SK-N-SH (cell line): Measurements from ENCODE around the gene F2R. TPM values are rescaled to one million over a fixed set of nuclear protein-coding genes. Genes with fewer than 3 reads are reported as not detected.
A peak's percentile ranks its signal among the peaks of the same experiment; 100 is the strongest.

Experiments
- CTCF ChIA-PET: fragments of 300-600, 350-600 bp; formaldehyde crosslinking; extraction: SDS; loops from one replicate; lab custom pipeline; 2021; lab: Yijun Ruan, JAX
- POLR2A ChIA-PET: fragments of 350-600 bp; sonication (Branson Sonifier 250); formaldehyde crosslinking; extraction: SDS; loops from one replicate; lab custom pipeline; 2020; ENCODE audit warnings: antibody characterized with exemption, inconsistent platforms; lab: Yijun Ruan, JAX
- DNase-seq: peaks from one replicate; pipeline ENCODE4 v3.0.0; 2012
- H2AFZ ChIP-seq: fragments of 200-600 bp; sonication (generic); 2 replicates; pipeline ENCODE4 v1.8.1; 2016; ENCODE audit warnings: antibody characterized with exemption, mild to moderate bottlenecking, low read depth
- H3F3A ChIP-seq: fragments of 200-600 bp; sonication (generic); replicated peaks from 2 replicates; pipeline ENCODE3; 2016; ENCODE audit warnings: antibody characterized with exemption, mild to moderate bottlenecking; ENCODE audit not compliant: insufficient read depth
- H3K27ac ChIP-seq, 2 experiments: fragments of 200-500 bp in 1 of 2; fragments of 200-600 bp in 1 of 2; sonication (Bioruptor generic) in 1 of 2; sonication (generic), shearing (Covaris generic) in 1 of 2; 2 replicates each; pipeline versions ENCODE4 v1.5.1 to v1.6.1; 2014 to 2016; ENCODE audit warnings: low read depth in 2 of 2, inconsistent platforms in 1 of 2, low read length in 1 of 2, mild to moderate bottlenecking in 1 of 2, mixed read lengths in 1 of 2
- H3K27me3 ChIP-seq: fragments of 200-600 bp; sonication (generic), shearing (Covaris generic); 2 replicates; pipeline ENCODE4 v1.6.1; 2016; ENCODE audit warnings: mixed run types; ENCODE audit not compliant: insufficient read depth
- H3K36me3 ChIP-seq, 2 experiments: fragments of 200-500 bp in 1 of 2; fragments of 200-600 bp in 1 of 2; sonication (Bioruptor generic) in 1 of 2; sonication (generic) in 1 of 2; replicated peaks in 1 of 2; 2 replicates each; pipeline versions ENCODE3 to v1.5.1; 2014 to 2016; ENCODE audit warnings: low read length in 1 of 2, mild to moderate bottlenecking in 1 of 2; ENCODE audit not compliant: insufficient read depth in 2 of 2, control insufficient read depth in 1 of 2
- H3K4me1 ChIP-seq, 2 experiments: fragments of 200-500 bp in 1 of 2; fragments of 200-600 bp in 1 of 2; sonication (Bioruptor generic) in 1 of 2; sonication (generic), shearing (Covaris generic) in 1 of 2; 2 replicates each; pipeline versions ENCODE4 v1.5.1 to v1.6.1; 2014 to 2016; ENCODE audit warnings: low read depth in 1 of 2, low read length in 1 of 2, mixed run types in 1 of 2; ENCODE audit not compliant: insufficient read depth in 2 of 2, control insufficient read depth in 1 of 2
- H3K4me2 ChIP-seq: fragments of 200-600 bp; sonication (generic), shearing (Covaris generic); 2 replicates; pipeline ENCODE4 v1.6.1; 2017; ENCODE audit warnings: mixed run types
- H3K4me3 ChIP-seq, 2 experiments: fragments of 200-500 bp in 1 of 2; fragments of 200-600 bp in 1 of 2; sonication (Bioruptor generic) in 1 of 2; sonication (generic), shearing (Covaris generic) in 1 of 2; 2 replicates each; pipeline versions ENCODE4 v1.5.1 to v1.8.1; 2014 to 2016; ENCODE audit warnings: low read depth in 2 of 2, inconsistent platforms in 1 of 2, low read length in 1 of 2, mild to moderate bottlenecking in 1 of 2, mixed read lengths in 1 of 2, moderate library complexity in 1 of 2
- H3K79me2 ChIP-seq: fragments of 200-600 bp; sonication (generic); 2 replicates; pipeline ENCODE4 v1.8.1; 2017; ENCODE audit warnings: mild to moderate bottlenecking; ENCODE audit not compliant: insufficient read depth
- H3K9ac ChIP-seq: fragments of 200-600 bp; sonication (generic); 2 replicates; pipeline ENCODE4 v1.6.1; 2017; ENCODE audit warnings: mixed run types
- H3K9me2 ChIP-seq: fragments of 200-600 bp; sonication (generic); 2 replicates; pipeline ENCODE4 v1.6.1; 2017; ENCODE audit warnings: mixed run types
- H3K9me3 ChIP-seq: fragments of 200-600 bp; sonication (generic); 2 replicates; pipeline ENCODE4 v1.6.1; 2017; ENCODE audit warnings: mixed run types, mild to moderate bottlenecking, moderate library complexity
- H4K20me1 ChIP-seq: fragments of 200-600 bp; sonication (generic); 2 replicates; pipeline ENCODE4 v1.6.1; 2017; ENCODE audit warnings: mild to moderate bottlenecking, mixed run types; ENCODE audit not compliant: insufficient read depth
- CTCF ChIP-seq: fragments of 200-600 bp; sonication (generic); IDR thresholded peaks from 2 replicates; pipeline ENCODE4 v1.6.1; 2017; ENCODE audit warnings: antibody characterized with exemption, mild to moderate bottlenecking, moderate library complexity
- ELF1 ChIP-seq: IDR thresholded peaks from 2 replicates; pipeline ENCODE4 v1.4.0; 2012
- EP300 ChIP-seq, 2 experiments: IDR thresholded peaks; 2 replicates each; pipeline versions ENCODE4 v1.4.0 to v1.6.1; 2012; ENCODE audit warnings: borderline replicate concordance in 1 of 2, low read depth in 1 of 2, low read length in 1 of 2
- FOXM1 ChIP-seq: IDR thresholded peaks from 2 replicates; pipeline ENCODE4 v1.4.0; 2012; ENCODE audit warnings: low read depth, mild to moderate bottlenecking
- GATA2 ChIP-seq: sonication (generic); formaldehyde crosslinking; IDR thresholded peaks from 2 replicates; pipeline ENCODE4 v1.5.0; 2020; ENCODE audit warnings: mild to moderate bottlenecking, missing genetic modification reagents
- IRF3 ChIP-seq: fragments of 150-350 bp; IDR thresholded peaks from 2 replicates; pipeline ENCODE4 v1.6.1; 2016; ENCODE audit warnings: mild to moderate bottlenecking, low read depth, low read length
- MAX ChIP-seq: IDR thresholded peaks from 2 replicates; pipeline ENCODE4 v1.4.0; 2012; ENCODE audit warnings: low read depth
- MEF2A ChIP-seq: IDR thresholded peaks from 2 replicates; pipeline ENCODE4 v1.4.0; 2012; ENCODE audit warnings: low read depth, borderline replicate concordance
- NFIC ChIP-seq: IDR thresholded peaks from 2 replicates; pipeline ENCODE4 v1.4.0; 2012; ENCODE audit warnings: borderline replicate concordance
- POLR2AphosphoS5 ChIP-seq: IDR thresholded peaks from 2 replicates; pipeline ENCODE4 v1.6.1; 2012; ENCODE audit warnings: low read depth, low read length
- RCOR1 ChIP-seq: fragments of 150-350 bp; IDR thresholded peaks from 2 replicates; pipeline ENCODE4 v1.6.1; 2017; ENCODE audit warnings: antibody characterized with exemption, low read length
- RFX5 ChIP-seq: IDR thresholded peaks from 2 replicates; pipeline ENCODE4 v1.6.1; 2012; ENCODE audit warnings: mild to moderate bottlenecking, improper control_type of control experiment, low read length
- RXRA ChIP-seq: IDR thresholded peaks from 2 replicates; pipeline ENCODE4 v1.4.0; 2012; ENCODE audit warnings: low read depth, mild to moderate bottlenecking, borderline replicate concordance
- TCF12 ChIP-seq: IDR thresholded peaks from 2 replicates; pipeline ENCODE4 v1.4.0; 2012
- YY1 ChIP-seq: IDR thresholded peaks from 2 replicates; pipeline ENCODE4 v1.4.0; 2012; ENCODE audit warnings: low read depth, mild to moderate bottlenecking
- WGBS: methylation state at CpG from one replicate; pipeline ENCODE4 v1.1.6; 2017; ENCODE audit warnings: low lambda C conversion rate; 5-methylcytosine and 5-hydroxymethylcytosine counted together
- polyA plus RNA-seq, 3 experiments: library from polyadenylated mRNA; depleted of rRNA; stranded (reverse); fragments of >200 nt; gene quantifications; 2 replicates each; pipeline ENCODE4 v1.2.3, GENCODE V29; 2012
- TF ChIP-seq, protein P1 (sequence below): IDR thresholded peaks from 2 replicates; pipeline ENCODE4 v1.4.0; 2012; ENCODE audit warnings: low read depth, borderline replicate concordance

F2R gene
- polyA plus RNA-seq, 1 of the 3 experiments (the other 2 are of a cell fraction): 212 TPM

- 0 out of 2 replicates have a peak, but pooled peaks have one; percentile 40 for TF ChIP-seq YY1
- 0 out of 2 replicates have a peak, but pooled peaks have one; percentile 30 for TF ChIP-seq NFIC
- no peak for TF ChIP-seq IRF3
Observed at GRCh38 chr5:76690037-76690679, 25.8 kb upstream of the F2R start (continued).

GRCh38 chr5:76690704-76691466, 25.0 kb upstream of the F2R start:
- H3K4me3 ChIP-seq: no peak overlapping the region
- no peaks in the 10 kb centered on the region for H3K9me3 ChIP-seq
- H3F3A ChIP-seq: peaks cover 41% of the 10 kb centered on the region
- peak overlapping the region; percentile 42; the same call in 1 of the 2 replicates for H3K4me2 ChIP-seq
- H3K79me2 ChIP-seq: no peaks in the 10 kb centered on the region
- ChIA-PET CTCF (interaction anchor here (1.0 kb wide), 1 partner anchor 26 kb away, joined by 3 read pairs; no protein-coding TSS in a partner anchor), POLR2A (no interaction called here)
- no peaks in the 10 kb centered on the region for H3K9me2 ChIP-seq
- peak overlapping the region; percentile 43 for H3K9ac ChIP-seq
- H2AFZ ChIP-seq: peak overlapping the region; percentile 59; the same call in 1 of the 2 replicates
- 91% methylated on average over 7 of the region's 7 CpGs for WGBS
- no peaks in the 10 kb centered on the region for H3K36me3 ChIP-seq
- peak overlapping the region; percentile 94 to 98 for H3K27ac ChIP-seq
- H3K4me1 ChIP-seq: peaks cover 3 to 45% of the 10 kb centered on the region in 2 experiments
- H4K20me1 ChIP-seq: no peaks in the 10 kb centered on the region
- DNase-seq: no peak
- TF ChIP-seq, protein P1, sequence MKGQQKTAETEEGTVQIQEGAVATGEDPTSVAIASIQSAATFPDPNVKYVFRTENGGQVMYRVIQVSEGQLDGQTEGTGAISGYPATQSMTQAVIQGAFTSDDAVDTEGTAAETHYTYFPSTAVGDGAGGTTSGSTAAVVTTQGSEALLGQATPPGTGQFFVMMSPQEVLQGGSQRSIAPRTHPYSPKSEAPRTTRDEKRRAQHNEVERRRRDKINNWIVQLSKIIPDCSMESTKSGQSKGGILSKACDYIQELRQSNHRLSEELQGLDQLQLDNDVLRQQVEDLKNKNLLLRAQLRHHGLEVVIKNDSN: no peak
- TF ChIP-seq RCOR1 (no peak), FOXM1 (no peak), MAX (no peak), GATA2 (CRISPR knock-in tag) (no peak), EP300 (IDR thresholded peaks at IDR 0.05; ENCODE audit: borderline replicate concordance in 1 of 2, low read depth in 1 of 2, low read length in 1 of 2) (no peak), TCF12 (no peak), CTCF (no peak), RXRA (no peak), ELF1 (no peak), RFX5 (no peak), MEF2A (no peak), POLR2AphosphoS5 (no peak), NFIC (no peak)
- H3K27me3 ChIP-seq: no peaks in the 10 kb centered on the region
